Stimulated activated CD4-positive, alpha-beta T cell treated with anti-CD3 and anti-CD28 coated beads, TNF-alpha, amount 100 ng/mL, for 24 hours (primary cell): ENCODE measurements around the gene NDC1.
"Not testable (repeated sequence)": the region's sequence is repeated elsewhere in the genome, so short reads cannot be mapped to it uniquely, and the experiment has no call there.

Experiments used
- DNase-seq, 3 experiments: peaks; one replicate each; pipeline ENCODE4 v3.0.0-alpha.2; 2020; ENCODE audit warnings: low read depth in 3 of 3

NDC1 gene, protein sequence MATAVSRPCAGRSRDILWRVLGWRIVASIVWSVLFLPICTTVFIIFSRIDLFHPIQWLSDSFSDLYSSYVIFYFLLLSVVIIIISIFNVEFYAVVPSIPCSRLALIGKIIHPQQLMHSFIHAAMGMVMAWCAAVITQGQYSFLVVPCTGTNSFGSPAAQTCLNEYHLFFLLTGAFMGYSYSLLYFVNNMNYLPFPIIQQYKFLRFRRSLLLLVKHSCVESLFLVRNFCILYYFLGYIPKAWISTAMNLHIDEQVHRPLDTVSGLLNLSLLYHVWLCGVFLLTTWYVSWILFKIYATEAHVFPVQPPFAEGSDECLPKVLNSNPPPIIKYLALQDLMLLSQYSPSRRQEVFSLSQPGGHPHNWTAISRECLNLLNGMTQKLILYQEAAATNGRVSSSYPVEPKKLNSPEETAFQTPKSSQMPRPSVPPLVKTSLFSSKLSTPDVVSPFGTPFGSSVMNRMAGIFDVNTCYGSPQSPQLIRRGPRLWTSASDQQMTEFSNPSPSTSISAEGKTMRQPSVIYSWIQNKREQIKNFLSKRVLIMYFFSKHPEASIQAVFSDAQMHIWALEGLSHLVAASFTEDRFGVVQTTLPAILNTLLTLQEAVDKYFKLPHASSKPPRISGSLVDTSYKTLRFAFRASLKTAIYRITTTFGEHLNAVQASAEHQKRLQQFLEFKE

DNA sequence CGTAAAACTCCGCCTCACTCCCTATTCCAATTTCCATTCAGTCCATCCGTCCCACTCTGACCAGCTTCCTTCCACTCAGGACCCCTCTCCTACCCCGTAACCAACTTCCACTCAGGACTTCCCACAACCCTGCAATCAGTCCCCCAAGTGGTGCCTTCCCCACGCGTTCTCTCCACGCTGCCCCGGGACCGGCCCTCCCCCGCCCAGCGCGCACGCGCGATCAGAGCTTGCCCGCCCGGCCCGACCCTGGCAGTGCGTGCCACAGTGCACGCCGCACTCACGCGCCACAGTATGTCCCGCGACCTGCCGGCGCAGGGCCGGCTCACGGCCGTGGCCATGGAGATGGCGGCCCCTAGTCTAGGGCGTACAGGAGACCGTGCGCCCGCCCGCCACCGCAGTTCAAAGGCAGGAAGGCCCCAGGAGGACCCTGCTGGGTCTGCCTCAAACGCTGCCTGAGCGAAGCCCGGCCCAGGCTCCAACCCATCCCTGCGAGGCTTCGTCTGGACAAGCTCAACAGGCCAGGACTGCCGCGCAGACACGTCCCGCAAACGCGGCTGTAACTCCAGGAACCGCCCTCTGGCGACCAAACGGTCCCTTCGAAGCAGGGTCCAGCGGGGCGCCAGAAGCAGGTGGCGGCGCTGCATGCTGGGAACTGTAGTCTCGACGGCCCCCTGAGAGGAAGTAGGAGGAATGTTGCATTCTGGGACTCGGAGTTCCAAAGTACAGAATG lies at the start of gene NDC1:
Gene NDC1 (minus strand): TSS at position 373 of the 730 bp plus-strand sequence. CDS start 35 bp downstream, at position 338.
- DNase-seq: peak; percentile 76 to 82 (median 79)

DNA sequence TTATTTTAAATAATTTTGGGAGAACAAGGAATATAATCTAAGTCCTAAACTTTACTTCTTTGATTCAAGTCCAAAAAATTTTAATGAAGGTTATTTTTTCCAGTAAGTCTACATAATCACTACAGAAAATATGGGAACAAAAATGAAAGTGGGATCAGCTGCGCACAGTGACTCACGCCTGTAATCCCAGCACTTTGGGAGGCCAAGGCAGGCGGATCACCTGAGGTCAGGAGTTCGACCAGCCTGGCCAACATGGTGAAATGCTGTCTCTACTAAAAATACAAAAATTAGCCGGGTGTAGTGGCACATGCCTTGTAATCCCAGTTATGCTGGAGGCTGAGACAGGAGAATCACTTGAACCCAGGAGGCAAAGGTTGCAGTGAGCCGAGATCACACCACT lies 45.5 kb upstream of the NDC1 start:
- DNase-seq: not testable (repeated sequence)

DNA sequence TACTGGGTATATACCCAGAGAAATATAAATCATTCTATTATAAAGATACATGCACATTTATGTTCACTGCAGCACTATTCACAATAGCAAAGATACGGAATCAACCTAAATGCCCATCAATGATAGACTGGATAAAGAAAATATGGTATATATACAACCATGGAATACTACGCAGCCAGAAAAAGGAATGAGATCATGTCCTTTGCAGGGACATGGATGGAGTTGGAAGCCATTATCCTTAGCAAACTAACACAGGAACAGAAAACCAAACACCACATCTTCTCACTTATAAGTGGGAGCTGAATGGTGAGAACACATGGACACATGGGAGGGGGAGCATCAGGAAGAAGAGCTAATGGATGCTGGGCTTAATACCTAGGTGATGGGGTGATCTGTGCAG lies 43.8 kb upstream of the NDC1 start:
- not testable (repeated sequence) for DNase-seq

DNA sequence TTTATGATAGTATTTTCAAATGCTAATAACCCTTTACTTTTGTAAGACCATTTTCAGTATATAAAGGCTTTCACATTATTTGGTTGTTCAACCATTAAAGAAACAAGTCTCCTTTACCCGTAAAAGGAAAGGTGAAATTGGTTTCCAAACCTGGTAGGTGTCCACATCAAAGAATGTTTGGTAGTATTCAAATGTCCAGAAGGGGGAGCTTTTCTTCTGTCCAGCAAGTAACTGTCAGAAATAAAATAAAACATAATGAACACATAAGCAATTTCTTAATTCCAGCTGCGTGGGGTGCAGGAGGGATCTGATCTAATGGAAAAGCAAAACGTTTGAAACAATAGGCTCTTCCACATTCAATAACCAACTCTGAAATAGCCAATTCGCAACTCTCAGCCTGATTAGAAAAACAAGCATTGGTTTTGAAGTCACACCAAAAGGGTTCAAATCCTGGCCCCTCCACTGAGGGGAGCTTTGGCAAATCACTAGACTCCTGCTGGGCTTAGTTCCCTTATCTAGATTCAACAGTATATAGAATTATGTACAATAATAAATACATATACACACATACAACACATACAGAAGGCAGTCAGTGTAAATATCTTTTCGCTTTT lies 40.5 kb upstream of the NDC1 start:
- no peak for DNase-seq

DNA sequence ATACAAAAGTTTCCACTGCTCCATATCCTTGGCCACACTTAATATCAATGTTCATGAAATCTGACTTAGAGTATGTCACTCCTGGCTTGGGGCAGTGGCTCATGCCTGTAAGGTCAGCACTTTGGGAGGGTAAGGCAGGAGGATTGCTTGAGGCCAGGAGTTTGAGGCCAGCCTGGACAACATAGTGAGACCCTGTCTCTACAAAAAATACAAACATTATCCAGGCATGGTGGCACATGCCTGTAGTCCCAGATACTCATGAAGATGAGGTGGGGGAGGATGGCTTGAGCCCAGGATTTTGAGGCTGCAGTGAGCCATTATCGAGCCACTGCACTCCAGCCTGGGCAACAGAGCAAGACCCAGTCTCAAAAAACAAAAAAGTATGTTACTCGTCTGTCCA lies 37.1 kb upstream of the NDC1 start:
- DNase-seq: not testable (repeated sequence)

DNA sequence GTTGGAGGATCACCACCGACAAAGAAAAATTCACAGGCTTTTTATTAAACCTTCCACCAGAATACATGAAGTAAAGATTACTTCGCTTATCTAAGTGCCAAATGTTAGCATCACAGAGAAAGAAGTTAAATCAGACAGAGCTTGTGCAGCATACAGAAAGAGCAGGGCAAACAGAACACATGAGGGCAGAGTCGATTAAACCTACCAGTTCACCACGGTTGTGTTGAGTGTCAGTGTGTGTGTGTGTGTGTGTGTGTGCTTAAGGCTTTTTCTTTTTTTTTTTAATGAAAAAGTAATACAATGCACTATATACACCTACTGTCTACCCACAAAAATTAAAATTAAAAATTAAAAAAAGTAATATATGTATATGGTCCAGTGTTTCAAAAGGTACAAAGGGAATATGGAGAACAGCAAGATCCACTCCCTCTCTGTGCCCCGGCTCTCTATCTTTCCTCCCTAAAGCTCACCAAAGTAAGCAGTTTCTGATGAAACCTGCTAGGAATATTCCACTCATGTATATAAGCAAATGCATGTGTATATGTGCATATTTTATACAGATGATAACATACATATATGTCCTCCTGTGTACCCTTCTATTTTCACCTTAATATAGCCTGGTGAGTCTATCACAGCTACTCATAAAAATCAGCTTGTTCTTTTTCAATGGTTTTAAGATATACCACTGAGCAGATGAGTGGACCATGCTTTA lies 33.8 kb upstream of the NDC1 start:
- DNase-seq: no peak

DNA sequence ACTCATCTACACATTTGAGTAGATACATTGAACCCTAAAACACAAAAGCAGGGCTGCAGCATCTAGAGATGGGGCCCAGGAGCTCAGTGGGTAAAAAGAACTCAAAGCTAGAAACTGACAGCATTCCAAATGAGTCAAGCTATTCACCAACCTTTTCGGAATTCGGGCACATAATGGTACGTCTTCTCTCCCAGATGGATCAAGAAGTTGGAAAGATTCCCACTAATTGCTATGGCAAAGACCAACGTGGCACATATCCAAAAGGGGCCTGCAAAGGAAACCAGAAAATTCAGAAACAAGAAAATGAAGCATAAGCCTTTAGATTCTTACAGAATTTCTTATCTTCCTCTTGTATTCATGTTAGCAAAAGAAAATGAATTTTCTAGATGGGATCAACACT lies 33.1 kb upstream of the NDC1 start:
- no peak for DNase-seq

DNA sequence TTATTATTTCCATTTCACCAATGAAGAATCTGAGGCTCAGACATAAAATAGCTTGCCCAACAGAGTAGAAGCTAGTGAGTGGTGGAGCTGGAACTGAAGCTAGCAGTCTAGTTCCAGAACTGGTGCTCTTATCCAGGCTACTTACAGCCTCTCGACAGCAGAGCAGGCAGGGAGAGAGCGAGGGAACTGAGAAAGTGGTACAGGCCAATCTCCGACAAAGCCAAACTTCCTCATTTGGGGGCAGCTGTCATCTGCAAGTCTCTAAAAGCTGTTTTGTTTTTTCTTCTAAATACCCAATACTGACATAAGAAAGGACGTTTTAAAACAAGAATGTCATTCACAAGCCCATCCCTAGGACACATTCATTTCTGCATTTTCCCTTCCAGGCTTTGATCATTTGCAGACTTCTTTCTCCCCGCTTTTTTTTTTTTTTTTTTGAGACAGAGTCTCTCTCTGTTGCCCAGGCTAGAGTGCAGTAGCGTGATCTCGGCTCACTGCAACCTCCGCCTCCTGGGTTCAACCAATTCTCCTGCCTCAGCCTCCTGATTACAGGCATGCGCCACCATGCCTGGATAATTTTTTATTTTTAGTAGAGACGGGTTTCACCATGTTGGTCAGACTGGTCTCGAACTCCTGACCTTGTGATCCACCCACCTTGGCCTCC lies 31.5 kb upstream of the NDC1 start:
- no peak for DNase-seq

DNA sequence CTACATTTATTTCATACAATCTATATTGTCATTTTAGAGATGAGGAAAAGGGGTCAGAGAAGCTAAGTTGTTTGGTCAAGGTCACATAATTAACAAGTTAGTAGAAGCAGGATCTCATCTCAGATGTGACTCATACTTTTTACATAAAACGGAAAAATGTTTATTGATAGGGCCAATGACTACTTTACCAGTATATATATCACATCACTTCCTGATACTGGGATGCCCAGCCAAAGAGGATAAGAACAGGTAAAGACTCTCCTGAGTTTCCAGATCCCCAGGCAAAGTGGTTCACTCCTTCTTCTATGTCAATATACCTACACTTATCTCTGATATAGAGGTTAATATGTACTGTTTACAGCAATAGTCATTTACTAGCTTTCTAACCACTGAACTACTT lies 30.5 kb upstream of the NDC1 start:
- no peak for DNase-seq

DNA sequence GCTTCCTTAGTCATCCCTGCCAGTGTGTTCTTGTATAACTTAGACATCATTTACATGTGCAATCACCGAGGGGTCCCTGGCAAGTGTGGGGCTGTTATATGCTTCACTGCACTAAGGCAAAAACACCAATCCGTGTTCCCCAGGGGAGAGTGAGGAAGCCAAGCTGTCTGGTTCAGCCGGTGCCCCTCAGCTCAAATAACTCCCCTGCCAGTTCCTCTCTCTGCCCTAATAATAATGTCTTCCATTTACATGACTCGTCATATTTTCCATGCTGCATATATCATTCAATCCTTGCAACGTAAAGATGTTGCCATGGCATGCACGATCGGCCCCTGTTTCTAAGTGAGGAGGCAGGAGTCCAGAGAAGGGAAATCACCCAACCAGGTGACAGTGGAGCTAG lies 24.4 kb upstream of the NDC1 start:
- DNase-seq: no peak

DNA sequence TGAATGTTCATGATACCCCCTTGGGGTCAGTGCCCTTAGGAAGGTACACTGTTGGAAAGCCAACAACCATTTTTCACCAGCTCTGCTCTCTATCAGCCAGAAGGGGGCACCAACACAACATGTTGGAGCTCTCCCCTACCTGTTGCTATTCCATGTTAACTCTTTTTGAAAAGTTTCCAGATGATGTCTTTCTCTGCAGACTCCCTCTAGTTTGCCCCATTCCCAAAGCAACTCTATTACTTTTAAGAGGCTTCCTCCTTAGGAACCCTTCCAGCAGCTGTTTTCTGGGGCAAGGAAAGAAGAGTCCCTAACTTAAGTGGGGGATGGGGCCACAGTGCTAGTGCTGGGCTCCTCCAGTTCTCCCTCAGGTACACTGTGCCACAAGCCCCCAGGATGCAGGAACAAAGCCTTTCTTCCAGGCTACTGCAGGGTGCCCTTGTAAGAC lies 22.9 kb upstream of the NDC1 start:
- DNase-seq: peak; percentile 11 to 34 (median 19)

DNA sequence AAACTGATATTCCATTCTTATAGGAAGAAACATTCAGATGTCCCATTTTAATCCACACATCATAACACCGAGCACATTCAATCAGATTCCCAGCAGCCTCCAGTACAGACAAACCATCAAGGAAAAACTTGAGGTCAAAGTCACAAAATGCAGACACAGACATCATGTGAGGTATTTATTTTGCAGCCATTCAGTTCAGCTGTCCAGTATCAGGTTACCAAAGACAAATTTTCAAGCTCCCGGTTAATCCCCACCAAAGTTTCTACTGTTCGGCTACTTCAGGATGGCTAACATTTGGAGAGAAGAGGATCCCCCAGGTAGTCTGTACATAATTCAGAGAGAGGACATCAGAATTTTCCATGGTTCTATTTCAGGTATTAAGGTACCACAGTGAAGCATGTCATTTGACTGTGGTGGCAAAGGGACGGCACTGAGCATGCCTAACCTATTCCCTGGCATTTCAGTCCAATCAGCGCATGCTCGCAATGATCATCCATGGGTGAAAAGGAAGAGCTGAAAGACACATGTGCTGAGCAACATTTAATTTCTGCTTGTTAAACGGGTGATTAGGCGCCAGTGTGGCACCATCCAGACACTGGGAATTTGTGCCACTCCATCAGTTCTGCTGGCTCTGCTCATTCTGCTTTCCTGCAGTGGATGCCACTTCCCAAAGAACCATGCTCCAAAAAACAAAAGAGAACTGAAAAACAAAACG lies 13.6 kb upstream of the NDC1 start:
- no peak for DNase-seq

DNA sequence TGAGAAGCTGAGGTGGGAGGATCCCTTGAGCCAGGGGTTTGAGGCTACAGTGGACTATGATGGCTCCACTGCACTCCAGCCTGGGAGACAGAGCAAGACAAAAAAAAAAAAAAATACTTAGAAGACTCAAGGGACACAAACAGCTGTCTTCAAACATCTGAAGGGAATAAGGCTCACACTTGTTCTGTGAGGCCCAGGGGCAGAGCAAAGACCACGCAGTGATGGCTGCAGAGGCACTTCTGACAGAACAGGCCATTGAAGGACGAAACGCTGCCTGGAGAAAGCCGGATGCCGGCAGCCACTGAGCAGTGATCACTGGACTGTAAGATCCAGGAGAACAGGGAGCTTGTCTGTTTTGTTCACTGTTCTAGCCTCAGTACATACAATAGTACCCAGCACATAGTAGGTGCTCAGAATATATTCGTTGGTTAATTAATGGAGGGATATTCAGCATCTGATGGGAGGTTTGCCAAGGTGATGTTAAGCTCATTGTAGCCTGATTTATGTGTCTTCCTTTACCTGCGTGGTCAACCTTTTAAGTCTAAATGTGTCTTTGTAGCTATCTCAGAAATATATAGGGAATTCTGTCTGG lies 12.1 kb upstream of the NDC1 start:
- no peak for DNase-seq

DNA sequence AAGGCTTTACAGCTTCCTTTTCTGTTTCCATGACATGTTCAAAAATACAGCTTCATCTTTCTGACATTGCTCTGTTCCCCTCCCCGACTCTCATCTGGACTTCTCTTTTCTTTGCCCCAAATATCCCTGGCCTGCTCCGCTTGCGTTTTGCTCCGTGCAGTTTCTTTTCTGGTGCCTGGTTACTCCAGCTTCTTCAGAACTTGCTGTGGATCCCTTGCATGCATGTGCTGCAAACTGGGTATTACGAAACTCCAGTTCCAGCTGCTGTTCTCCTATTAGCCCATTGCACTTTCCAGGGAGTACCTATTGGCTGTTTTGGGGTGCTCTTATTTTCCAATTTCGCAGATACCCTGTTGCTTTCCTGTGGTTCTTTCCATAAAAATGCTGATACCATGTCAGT lies 9.9 kb upstream of the NDC1 start:
- no peak for DNase-seq

DNA sequence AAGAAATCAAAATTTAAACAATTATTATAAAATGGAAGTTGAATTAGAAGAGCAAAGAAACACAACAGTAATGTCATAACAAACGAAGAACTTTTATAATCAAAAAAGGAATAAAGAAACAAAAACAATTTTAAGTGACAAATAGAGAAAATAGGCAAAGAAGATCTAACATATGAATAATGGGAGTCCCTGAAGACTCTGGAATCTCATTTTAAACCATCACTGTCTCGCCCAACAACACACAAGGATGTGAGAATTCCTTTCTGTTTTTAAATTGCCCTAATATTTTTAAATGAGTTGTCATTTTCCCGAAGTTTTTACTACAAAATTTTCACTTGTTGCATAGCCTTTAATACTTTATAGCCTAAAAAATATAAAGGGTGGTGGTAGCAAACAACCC lies 4.3 kb upstream of the NDC1 start:
- no peak for DNase-seq

DNA sequence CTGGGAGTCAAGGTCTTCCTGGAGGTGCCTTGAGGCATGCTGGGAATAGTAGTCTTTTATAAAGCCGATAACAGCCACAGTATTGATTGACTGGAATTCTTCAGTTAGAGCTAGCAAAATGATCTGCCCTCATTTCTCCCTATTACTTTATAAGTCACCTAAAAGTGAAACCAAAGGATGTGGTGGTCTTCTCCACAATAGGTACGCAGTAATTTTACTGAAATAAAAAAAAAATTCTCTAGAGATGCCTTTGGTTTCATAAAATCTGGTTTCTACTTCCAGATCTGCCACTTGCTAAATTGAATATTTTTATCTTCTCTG lies 518 bp upstream of the NDC1 start:
- DNase-seq: no peak

DNA sequence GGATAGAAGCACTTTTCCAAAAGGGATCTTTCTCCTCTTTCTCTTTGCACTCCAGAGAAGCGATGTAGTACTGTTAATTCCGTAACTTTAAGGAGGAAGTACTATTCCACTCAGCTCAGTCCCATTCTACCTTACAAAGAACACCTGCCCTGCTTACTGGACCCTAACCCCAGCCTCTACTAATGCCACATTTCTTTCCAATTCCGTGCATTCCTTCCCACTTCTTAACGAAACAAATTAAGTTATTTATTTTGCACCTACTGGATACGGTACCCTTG lies 511 bp downstream of the NDC1 start:
- DNase-seq: no peak

DNA sequence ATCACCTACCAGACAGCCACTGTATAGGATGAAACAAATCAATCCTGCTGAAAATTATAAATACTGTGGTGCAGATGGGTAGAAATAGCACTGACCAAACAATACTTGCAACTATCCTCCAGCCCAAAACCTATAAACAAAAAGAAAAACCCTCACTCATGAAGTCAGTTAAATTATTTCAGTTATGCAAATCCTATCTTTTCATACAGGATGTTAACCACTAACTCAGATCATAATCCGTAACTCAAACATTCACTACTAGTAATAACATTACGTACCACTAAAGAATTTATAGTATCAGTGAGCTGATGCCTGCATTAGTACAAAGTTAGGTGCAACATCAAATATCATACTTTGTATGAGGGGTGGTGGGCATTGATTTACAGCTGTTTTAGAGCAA lies 2.6 kb downstream of the NDC1 start:
- no peak for DNase-seq

DNA sequence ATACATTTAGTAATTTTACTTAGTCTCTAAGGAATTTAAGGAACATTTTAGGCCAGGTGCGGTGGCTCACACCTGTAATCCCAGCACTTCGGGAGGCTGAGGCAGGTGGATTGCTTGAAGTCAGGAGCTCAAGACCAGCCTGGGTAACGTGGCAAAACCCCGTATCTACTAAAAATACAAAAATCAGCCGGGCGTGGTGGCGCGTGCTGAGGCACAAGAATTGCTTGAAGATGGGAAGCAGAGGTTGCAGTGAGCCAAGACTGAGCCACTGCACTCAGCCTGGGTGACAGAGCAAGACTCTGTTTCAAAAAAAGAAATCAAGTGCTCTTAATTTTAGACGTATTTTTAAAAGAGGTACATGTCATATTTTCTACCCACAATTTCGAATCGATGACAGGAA lies 3.3 kb downstream of the NDC1 start:
- DNase-seq: no peak

DNA sequence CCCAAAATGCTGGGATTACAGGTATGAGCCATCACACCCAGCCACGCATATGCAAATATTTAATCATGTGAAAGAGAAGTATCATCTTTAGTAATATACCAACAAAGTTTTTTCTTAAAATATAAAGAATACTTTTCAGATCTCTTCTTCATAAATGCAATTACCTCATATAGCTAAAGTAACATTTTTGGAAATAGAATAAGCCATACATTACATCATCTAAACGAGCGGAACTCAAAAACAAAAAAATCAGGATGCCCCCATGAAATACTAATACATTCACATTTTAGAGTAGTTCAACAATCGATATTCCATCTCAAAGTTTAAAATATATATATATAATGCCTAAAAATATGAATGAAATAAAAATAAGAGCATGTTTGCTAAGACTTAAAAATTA lies 4.7 kb downstream of the NDC1 start:
- no peak for DNase-seq
